Omental fat pad (tissue), 4 donors: ENCODE results near the gene RAPGEF6. TPM values are rescaled to one million over a fixed set of nuclear protein-coding genes. Genes with fewer than 3 reads are reported as not detected.

ENCODE experiments used
- ATAC-seq: fragments of 150-250 bp; one replicate; pipeline ENCODE4 v1.9.1; 2016; ENCODE audit warnings: mild to moderate bottlenecking, moderate library complexity; ENCODE audit not compliant: low FRiP score
- DNase-seq: peaks from one replicate; pipeline ENCODE4 v3.0.0-alpha.2; 2019; ENCODE audit warnings: low spot score
- CTCF ChIP-seq, 3 donors: fragments of 450-650 bp; IDR thresholded peaks; one replicate each; pipeline ENCODE4 v1.5.1; 2016 to 2017; ENCODE audit warnings: antibody characterized with exemption in 3 of 3, mild to moderate bottlenecking in 3 of 3, moderate library complexity in 2 of 3
- small RNA-seq: library from RNA; depleted of rRNA; stranded (forward); fragments of <200 nt; gene quantifications from one replicate; pipeline ENCODE3, GENCODE V24; 2016
- total RNA-seq, 4 donors: library from RNA; depleted of rRNA; stranded (reverse); fragments of >200 nt; gene quantifications; one replicate each; pipeline ENCODE4 v1.1.0, GENCODE V29; 2016

Gene RAPGEF6
- total RNA-seq, 4 donors from 2014 or later, result 14.7 to 31.5 (median 24.2) TPM

GRCh38 chr5:131378721-131379541 lies 256.1 kb downstream of the RAPGEF6 start:
- ATAC-seq (no peak), DNase-seq (no peak)
- no peak for TF ChIP-seq CTCF (IDR thresholded peaks at IDR 0.05)

- ATAC-seq (no peak), DNase-seq (no peak)
- no peak for TF ChIP-seq CTCF (IDR thresholded peaks at IDR 0.05)
Measured at GRCh38 chr5:131377785-131378325, 257.2 kb downstream of the RAPGEF6 start.

- no peak for TF ChIP-seq CTCF (IDR thresholded peaks at IDR 0.05)
- DNase-seq, result no peak
- ATAC-seq, result no peak
Measured at GRCh38 chr5:131377346-131377745, 257.7 kb downstream of the RAPGEF6 start.

GRCh38 chr5:131375351-131375750 lies 259.7 kb downstream of the RAPGEF6 start:
- ATAC-seq, result no peak
- DNase-seq, result no peak
- no peak for TF ChIP-seq CTCF (IDR thresholded peaks at IDR 0.05)

Small RNA genes lying within 50 kb of the gene (small RNA-seq; reads per million reads assigned to genes)
- not detected for gene RF02271

Other genes with a start within 250 kb of the RAPGEF6 start
- 10 to 100 TPM; 50.2 to 64.1 (median 52.1) TPM for gene FNIP1, start 161.8 kb upstream of the RAPGEF6 start, total RNA-seq